Parathyroid adenoma (tissue), 2 donors: ENCODE results near the gene GABRG3.

ENCODE experiments used
- H2AFZ ChIP-seq: fragments of 300-600 bp; sonication (generic); one replicate; pipeline ENCODE4 v1.7.0; 2017; ENCODE audit warnings: antibody characterized with exemption, mild to moderate bottlenecking
- H3K27ac ChIP-seq: fragments of 300-600 bp; sonication (generic); one replicate; pipeline ENCODE4 v1.7.0; 2017
- H3K27me3 ChIP-seq: fragments of 300-600 bp; sonication (generic); one replicate; pipeline ENCODE4 v1.7.0; 2017; ENCODE audit warnings: low read length; ENCODE audit not compliant: control insufficient read depth, insufficient read depth
- H3K36me3 ChIP-seq: fragments of 300-600 bp; sonication (generic); one replicate; pipeline ENCODE4 v1.7.0; 2017; ENCODE audit warnings: low read length; ENCODE audit not compliant: control insufficient read depth, insufficient read depth
- H3K4me1 ChIP-seq: fragments of 300-600 bp; sonication (generic); one replicate; pipeline ENCODE4 v1.7.0; 2017; ENCODE audit warnings: control low read depth
- H3K4me2 ChIP-seq: fragments of 300-600 bp; sonication (generic); one replicate; pipeline ENCODE4 v1.7.0; 2017; ENCODE audit warnings: low read length
- H3K4me3 ChIP-seq: fragments of 300-600 bp; sonication (generic); one replicate; pipeline ENCODE4 v1.7.0; 2017; ENCODE audit warnings: low read depth, low read length
- H3K79me2 ChIP-seq: fragments of 300-600 bp; sonication (generic); one replicate; pipeline ENCODE4 v1.7.0; 2017; ENCODE audit warnings: control low read depth
- H3K9ac ChIP-seq: fragments of 300-600 bp; sonication (generic); one replicate; pipeline ENCODE4 v1.7.0; 2017; ENCODE audit warnings: mild to moderate bottlenecking
- H3K9me3 ChIP-seq: fragments of 300-600 bp; sonication (generic); one replicate; pipeline ENCODE4 v1.7.0; 2017; ENCODE audit warnings: low read length; ENCODE audit not compliant: control insufficient read depth
- CTCF ChIP-seq: fragments of 300-600 bp; sonication (generic); IDR thresholded peaks from one replicate; pipeline ENCODE4 v1.7.0; 2017; ENCODE audit warnings: antibody characterized with exemption, mild to moderate bottlenecking
- donor health status: primary hyperparathyroidism.

GABRG3 gene

GRCh38 chr15:27172821-27173220 lies 201.8 kb downstream of the GABRG3 start:
- H3K27ac ChIP-seq, result no peak overlapping the region

GRCh38 chr15:27175472-27176153 lies 204.6 kb downstream of the GABRG3 start:
- H3K4me2 ChIP-seq, result no peak overlapping the region
- no peak overlapping the region for H2AFZ ChIP-seq
- H3K36me3 ChIP-seq, result no peaks in the 10 kb centered on the region
- no peaks in the 10 kb centered on the region for H3K27me3 ChIP-seq
- no peaks in the 10 kb centered on the region for H3K9me3 ChIP-seq
- H3K4me1 ChIP-seq, result no peaks in the 10 kb centered on the region
- H3K79me2 ChIP-seq, result no peaks in the 10 kb centered on the region
- no peak for TF ChIP-seq CTCF
- no peak overlapping the region for H3K9ac ChIP-seq
- no peak overlapping the region for H3K4me3 ChIP-seq
- no peak overlapping the region for H3K27ac ChIP-seq

More at GRCh38 chr15:27172821-27173220, 201.8 kb downstream of the GABRG3 start:
- H3K79me2 ChIP-seq, result no peaks in the 10 kb centered on the region
- no peak overlapping the region for H3K9ac ChIP-seq
- no peak overlapping the region for H3K4me3 ChIP-seq
- H3K9me3 ChIP-seq, result no peaks in the 10 kb centered on the region
- TF ChIP-seq CTCF, result no peak
- no peaks in the 10 kb centered on the region for H3K36me3 ChIP-seq
- no peaks in the 10 kb centered on the region for H3K27me3 ChIP-seq
- no peak overlapping the region for H3K4me2 ChIP-seq
- no peaks in the 10 kb centered on the region for H3K4me1 ChIP-seq
- H2AFZ ChIP-seq, result no peak overlapping the region

- Histone ChIP-seq H3K9me3 (no peaks in the 10 kb centered on the region), H3K27ac (no peak overlapping the region), H3K4me1 (no peaks in the 10 kb centered on the region), H3K79me2 (no peaks in the 10 kb centered on the region), H3K9ac (no peak overlapping the region), H3K36me3 (no peaks in the 10 kb centered on the region), H3K4me2 (no peak overlapping the region), H3K4me3 (no peak overlapping the region), H2AFZ (no peak overlapping the region), H3K27me3 (no peaks in the 10 kb centered on the region)
- no peak for TF ChIP-seq CTCF
These were observed 205.9 kb downstream of the GABRG3 start for GRCh38 chr15:27176785-27177406.

- no peak overlapping the region for H3K9ac ChIP-seq
- H3K4me2 ChIP-seq, result no peak overlapping the region
- no peak overlapping the region for H3K27ac ChIP-seq
- H3K27me3 ChIP-seq, result no peaks in the 10 kb centered on the region
- TF ChIP-seq CTCF, result no peak
- no peaks in the 10 kb centered on the region for H3K79me2 ChIP-seq
- H3K9me3 ChIP-seq, result no peaks in the 10 kb centered on the region
- no peaks in the 10 kb centered on the region for H3K4me1 ChIP-seq
- no peak overlapping the region for H3K4me3 ChIP-seq
- no peak overlapping the region for H2AFZ ChIP-seq
- no peaks in the 10 kb centered on the region for H3K36me3 ChIP-seq
These were observed 208.8 kb downstream of the GABRG3 start for GRCh38 chr15:27179789-27180188.
